IPS-NIHi7 (cell line): ENCODE measurements around the gene LMAN2.
A peak's percentile ranks its signal among the peaks of the same experiment; 100 is the strongest.

Source experiments
- DNase-seq: peaks from one replicate; pipeline ENCODE4 v3.0.0; 2012; ENCODE audit warnings: mixed read lengths; ENCODE audit errors: extremely low spot score

LMAN2 gene

GRCh38 chr5:177328545-177329231 lies 22.8 kb downstream of the LMAN2 start:
- DNase-seq = no peak

- no peak for DNase-seq
Measured at GRCh38 chr5:177327539-177328522, 23.6 kb downstream of the LMAN2 start.

GRCh38 chr5:177325868-177326381 lies 25.5 kb downstream of the LMAN2 start:
- DNase-seq = no peak

GRCh38 chr5:177320879-177321278 lies 30.6 kb downstream of the LMAN2 start:
- no peak for DNase-seq

GRCh38 chr5:177319913-177320588 lies 31.4 kb downstream of the LMAN2 start:
- DNase-seq = no peak

GRCh38 chr5:177317959-177318377 lies 33.5 kb downstream of the LMAN2 start:
- DNase-seq = peak; percentile 73

- DNase-seq = no peak
Measured at GRCh38 chr5:177316005-177316404, 35.5 kb downstream of the LMAN2 start.

GRCh38 chr5:177315411-177315810 lies 36.1 kb downstream of the LMAN2 start:
- DNase-seq = no peak

- no peak for DNase-seq
Measured at GRCh38 chr5:177314376-177315342, 36.8 kb downstream of the LMAN2 start.

GRCh38 chr5:177313561-177314259 lies 37.8 kb downstream of the LMAN2 start:
- no peak for DNase-seq

- DNase-seq = peak; percentile 54
Measured at GRCh38 chr5:177312649-177313181, 38.8 kb downstream of the LMAN2 start.

GRCh38 chr5:177311723-177312648 lies 39.5 kb downstream of the LMAN2 start, which contains the start of gene MXD3:
Gene MXD3 (minus strand): TSS chr5:177311898. CDS start chr5:177311830, 68 bp downstream.
- DNase-seq = peak; percentile 94

GRCh38 chr5:177311392-177311722 lies 40.1 kb downstream of the LMAN2 start:
- DNase-seq = no peak

GRCh38 chr5:177310757-177311391 lies 40.6 kb downstream of the LMAN2 start:
- DNase-seq = no peak

GRCh38 chr5:177310332-177310731 lies 41.1 kb downstream of the LMAN2 start:
- no peak for DNase-seq

GRCh38 chr5:177309351-177310191 lies 41.9 kb downstream of the LMAN2 start:
- peak; percentile 83 for DNase-seq

GRCh38 chr5:177308740-177309139 lies 42.7 kb downstream of the LMAN2 start:
- no peak for DNase-seq
